ENCODE data around the gene MGLL.
A peak's percentile ranks its signal among the peaks of the same experiment; 100 is the strongest.
"Not testable (repeated sequence)": the region's sequence is repeated elsewhere in the genome, so short reads cannot be mapped to it uniquely, and the experiment has no call there.

MGLL gene

GRCh38 chr3:127682561-127682960, 139.8 kb downstream of the MGLL start:
- DNase-seq = no peak

GRCh38 chr3:127682175-127682554, 140.2 kb downstream of the MGLL start:
- DNase-seq = not testable (repeated sequence)

GRCh38 chr3:127680798-127681221, 141.5 kb downstream of the MGLL start:
- DNase-seq = no peak

GRCh38 chr3:127680146-127680661, 142.1 kb downstream of the MGLL start:
- no peak for DNase-seq

GRCh38 chr3:127679534-127680145, 142.7 kb downstream of the MGLL start:
- no peak for DNase-seq

DNA sequence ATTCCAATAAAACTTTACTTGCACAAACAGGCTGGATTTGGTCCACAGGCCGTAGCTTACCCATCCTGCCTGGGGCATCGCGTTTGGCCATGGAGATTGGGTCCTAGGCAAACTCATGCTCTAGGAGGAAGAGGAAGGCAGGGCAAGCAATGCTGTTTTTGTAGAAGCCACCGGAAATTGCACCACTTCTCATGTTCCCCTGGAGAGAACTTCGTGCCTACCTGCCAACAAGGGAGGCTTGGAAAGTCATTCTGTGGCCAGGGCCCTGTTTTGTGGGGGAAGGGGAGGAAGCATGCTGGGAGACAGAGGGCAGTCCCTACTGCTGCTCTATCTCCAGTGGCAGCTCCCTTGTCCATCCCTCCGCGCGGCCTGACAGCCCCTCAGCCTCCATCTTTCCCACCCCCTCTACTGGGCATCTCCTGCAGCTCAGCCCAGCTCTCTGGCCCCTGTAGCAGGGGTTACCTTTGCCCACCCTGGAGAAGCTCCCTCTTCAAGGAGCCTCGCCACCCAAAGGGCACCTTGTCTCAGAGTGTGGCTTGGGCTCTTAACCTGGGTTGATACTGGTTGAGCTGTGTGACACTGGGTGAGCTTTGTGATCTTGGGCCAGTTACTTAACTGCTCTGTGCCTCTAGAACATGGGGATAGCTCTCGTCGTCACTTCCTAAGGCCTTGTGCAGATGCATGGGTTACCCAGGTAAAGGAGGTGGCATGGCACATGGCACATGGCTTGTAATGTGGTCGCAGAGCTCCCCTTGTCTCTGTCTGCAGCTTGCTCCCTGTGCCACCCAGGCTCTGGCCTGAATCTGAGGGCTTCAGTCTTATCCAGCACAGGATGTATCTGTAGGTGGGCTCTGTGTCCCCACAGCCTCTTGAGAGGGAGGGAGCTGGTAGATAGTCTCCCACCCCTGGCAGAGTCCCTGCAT, 143.4 kb downstream of the MGLL start:
- no peak for DNase-seq

DNA sequence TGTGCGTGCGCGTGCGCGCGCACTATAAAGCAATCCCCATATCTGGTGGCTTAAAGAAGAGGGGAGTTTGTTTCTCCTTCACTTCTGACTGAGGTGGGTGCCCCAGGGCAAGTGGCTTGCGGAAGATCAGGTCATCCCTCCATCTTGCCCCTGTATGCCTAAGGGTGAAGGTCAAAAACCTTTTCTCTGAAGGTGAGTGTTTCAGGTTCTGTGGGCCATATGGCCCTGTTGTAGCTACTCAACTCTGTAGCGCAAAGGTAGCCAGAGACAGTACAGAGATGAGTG, 144.1 kb downstream of the MGLL start:
- no peak for DNase-seq

DNA sequence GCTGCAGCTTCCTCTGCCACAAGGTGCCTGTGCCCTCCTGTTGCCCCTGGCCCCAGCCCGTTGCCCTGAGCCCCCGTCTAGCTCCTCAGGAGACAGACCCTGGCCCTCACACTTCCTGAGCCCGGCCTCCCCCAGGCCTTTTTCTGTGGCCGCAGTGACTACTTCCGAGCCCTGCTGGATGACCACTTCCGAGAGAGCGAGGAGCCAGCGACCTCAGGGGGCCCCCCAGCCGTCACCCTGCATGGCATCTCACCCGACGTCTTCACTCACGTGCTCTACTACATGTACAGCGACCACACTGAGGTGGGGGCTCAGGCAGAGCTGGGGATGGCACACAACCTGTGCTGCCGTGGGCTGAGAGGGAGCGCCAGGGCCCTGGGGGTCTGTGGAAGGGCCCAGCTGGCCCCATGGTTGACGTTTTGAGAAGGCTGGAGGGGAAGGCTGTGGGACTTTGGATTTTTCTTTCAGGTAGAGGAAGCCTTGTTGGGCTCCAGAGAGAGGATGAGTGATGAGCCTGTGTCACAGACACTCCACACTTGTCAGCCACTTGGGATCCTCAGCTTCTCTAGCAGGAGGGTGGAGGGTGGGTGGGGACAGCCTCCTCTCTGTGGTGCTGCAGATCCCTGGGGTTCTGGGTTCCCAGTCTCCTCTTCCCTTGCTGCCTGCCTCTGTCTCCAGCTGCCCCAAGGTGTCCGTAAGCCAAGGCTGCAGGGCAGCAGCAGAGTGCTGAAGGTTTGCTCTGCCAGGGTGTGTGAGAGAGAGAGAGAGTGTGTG, 144.6 kb downstream of the MGLL start:
- no peak for DNase-seq

DNA sequence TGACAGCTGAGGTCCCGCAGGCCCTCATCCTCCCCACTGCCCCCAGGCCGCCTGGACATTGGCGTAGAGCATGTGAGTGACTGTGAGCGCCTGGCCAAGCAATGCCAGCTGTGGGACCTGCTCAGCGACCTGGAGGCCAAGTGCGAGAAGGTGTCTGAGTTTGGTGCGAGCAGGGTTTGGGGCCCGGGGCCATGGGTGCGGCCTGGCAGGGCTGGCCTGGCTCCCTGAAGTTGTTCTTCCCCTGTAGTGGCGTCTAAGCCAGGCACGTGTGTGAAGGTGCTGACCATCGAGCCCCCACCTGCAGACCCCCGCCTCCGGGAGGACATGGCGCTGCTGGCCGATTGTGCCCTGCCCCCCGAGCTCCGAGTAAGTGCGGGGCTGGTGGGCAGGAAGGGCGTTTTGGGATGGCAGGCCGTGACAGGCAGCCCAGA, 145.4 kb downstream of the MGLL start:
- DNase-seq = no peak

DNA sequence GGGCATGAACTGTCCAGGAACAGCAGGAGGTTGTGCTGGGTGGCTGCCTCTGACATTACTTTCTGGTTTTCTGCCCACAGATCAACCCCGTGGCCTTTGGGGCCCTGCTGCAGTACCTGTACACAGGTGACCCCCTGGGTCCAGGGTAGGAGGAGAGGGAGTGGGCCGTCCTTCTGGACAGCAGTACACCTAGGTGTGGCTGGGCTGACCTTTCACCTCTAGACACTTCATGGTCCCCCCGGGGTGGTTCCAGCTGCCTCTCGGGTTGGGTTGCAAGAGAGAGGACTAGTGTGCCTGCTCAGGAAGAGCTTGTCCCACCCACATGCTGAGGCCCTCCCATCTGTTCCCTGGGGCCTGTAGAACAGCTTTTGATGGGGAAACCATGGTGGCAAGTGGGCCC, 145.9 kb downstream of the MGLL start:
- DNase-seq = no peak

DNA sequence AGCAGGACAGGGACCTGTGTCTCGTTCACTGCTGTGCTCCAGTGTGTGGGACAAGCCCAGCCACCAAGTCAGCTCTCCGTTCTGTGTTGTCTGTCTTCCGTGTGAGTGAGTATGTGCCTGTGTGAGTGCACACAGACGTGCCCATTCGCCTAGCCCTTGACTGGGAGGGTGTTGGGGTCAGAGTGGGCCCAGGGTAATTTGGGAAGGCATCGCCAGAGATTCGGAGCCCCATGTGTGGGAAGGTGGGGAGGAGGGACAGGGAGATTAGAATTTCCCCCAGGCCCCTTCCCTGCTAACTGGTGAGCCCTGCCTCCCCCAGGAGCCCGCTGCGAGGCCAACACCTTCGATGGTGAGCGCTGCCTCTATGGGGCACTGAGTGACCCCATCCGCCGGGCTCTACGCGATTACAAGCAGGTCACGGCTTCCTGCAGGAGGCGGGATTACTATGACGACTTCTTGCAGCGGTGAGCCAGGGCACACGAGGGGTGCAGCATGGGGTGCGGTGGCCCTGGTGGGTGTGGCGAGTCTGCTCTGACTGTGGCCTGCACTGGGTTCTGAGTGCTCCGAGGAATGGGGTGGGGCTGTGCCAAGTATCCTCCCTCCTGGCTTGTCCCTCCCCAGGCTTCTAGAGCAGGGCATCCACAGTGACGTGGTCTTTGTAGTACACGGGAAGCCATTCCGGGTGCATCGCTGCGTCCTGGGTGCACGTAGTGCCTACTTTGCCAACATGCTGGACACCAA, 146.5 kb downstream of the MGLL start:
- no peak for DNase-seq

DNA sequence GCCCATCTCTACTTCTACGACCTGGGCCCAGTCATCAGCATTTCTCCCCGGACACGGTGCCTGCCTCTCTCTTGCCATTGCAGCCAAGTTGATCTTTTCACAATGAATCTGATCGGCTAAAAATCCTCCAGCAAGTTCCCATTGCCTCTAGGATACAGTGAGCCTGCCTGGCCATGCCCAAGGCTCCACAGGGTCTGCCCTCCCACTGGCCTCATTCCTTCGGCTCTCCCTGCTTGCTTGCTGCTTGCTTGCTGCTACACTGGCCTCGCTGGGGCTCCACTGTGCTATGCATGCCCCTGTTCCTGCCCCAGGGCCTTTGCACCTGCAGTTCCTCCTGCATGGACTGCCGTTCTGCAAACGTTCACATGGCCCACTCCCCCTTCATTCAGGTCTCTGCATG, 147.5 kb downstream of the MGLL start:
- no peak for DNase-seq

DNA sequence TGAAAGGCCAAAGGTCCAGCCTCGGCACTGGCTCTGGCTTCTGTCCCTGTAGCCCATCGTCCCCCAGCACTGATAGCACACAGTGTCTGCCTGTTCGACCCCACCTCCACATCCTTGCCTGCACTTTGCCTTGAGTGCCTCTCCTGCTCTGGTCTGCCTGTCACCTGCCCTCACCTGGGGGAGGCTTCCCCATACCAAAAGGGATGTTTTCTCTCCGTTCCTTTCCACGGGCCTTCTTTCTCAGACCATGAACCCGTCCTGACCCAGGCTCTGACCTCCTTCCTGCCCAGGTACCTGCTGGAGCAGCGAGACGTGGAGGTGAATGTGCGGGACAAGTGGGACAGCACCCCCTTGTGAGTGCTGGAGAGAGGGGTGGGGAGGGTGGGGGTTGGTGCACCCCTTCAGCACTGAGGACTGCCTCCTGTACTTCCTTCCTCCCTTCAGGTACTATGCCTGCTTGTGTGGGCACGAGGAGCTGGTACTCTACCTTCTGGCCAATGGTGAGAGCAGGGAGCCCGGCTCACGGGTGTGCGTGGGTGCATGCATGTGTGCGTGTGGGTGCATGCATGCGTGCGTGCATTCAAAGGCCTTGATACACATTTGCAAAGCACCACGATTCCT, 148.1 kb downstream of the MGLL start:
- no peak for DNase-seq

- no peak for DNase-seq
These were observed 148.9 kb downstream of the MGLL start for GRCh38 chr3:127673191-127674100.

GRCh38 chr3:127672429-127673190, 149.7 kb downstream of the MGLL start, which contains the start of gene ABTB1:
Gene ABTB1 (plus strand): TSS chr3:127672952. CDS start chr3:127673026, 74 bp downstream.
- peak; percentile 52 for DNase-seq

- no peak for DNase-seq
These were observed 150.5 kb downstream of the MGLL start for GRCh38 chr3:127671523-127672428.

DNA sequence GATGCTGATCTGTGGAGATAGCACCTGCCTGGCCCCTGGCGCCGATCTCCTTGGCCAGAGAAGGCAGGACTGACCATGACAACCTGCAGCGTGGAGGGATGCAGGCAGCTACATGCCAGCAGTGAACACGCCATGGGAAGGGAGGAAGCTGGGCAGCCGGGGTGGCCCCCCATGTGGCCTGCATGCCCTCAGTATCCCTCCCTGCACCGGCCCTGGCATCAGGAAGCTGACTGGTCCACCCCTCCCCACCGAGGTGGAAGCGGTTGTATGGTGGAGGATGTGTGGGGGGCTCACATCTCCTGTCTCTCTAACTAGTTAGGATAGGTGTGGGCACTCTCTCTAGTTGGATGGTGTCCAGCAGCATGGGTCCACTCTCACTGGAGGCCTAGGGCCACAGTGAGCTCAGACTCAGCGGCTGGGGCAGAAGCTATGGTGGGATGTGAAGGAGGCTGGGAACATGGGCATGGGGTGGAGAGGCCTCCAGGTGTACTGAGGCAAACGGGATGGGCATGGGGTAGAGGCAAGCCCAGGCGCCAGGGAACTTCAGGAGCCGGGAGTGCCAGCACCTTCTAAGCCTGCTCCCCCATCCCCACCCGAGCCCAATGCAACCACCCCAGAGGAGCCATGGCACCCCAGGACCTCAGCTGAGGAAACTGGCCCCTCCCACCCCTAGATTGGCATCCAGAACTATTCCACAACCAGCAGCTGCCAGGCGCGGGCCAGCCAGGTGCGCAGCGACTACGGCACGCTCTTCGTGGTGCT, 151.4 kb downstream of the MGLL start:
- DNase-seq = no peak

DNA sequence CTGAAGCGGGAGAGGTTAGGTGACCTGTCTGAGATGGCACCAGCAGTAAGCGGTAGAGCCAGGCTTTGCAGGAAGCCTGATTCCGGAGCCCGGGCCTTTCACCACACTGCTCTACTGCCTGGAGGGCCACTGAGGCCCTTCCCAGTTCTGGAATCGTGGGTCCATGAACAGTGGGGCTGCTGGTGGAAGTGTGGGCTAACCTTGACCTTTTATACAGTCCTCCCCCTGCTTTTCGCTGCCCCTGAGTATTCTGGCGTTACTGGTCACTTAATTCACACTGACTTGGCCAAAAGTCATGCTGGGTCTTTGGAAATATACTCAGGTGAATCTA, 152.1 kb downstream of the MGLL start:
- no peak for DNase-seq
